Umbilical cord (tissue), 2 donors: ENCODE results near the gene SYCN. TPM values are rescaled to one million over a fixed set of nuclear protein-coding genes. Genes with fewer than 3 reads are reported as not detected.
"Not testable (repeated sequence)": the region's sequence is repeated elsewhere in the genome, so short reads cannot be mapped to it uniquely, and the experiment has no call there.

ENCODE experiments used
- DNase-seq: peaks from one replicate; pipeline ENCODE4 v3.0.0-alpha.2; 2015; ENCODE audit warnings: low spot score
- total RNA-seq: library from RNA; depleted of rRNA; stranded (reverse); fragments of >200 nt; gene quantifications from one replicate; pipeline ENCODE4 v1.2.3, GENCODE V29; 2014; ENCODE audit warnings: low replicate concordance; ENCODE audit not compliant: insufficient read depth

Gene SYCN
- total RNA-seq, 1 donor from 2014 or later: not detected

- no peak for DNase-seq
These were observed 20.8 kb upstream of the SYCN start for GRCh38 chr19:39224910-39225309.

GRCh38 chr19:39223703-39224279 lies 19.7 kb upstream of the SYCN start:
- peak; percentile 35 for DNase-seq

GRCh38 chr19:39219108-39219507 lies 15.0 kb upstream of the SYCN start:
- DNase-seq: not testable (repeated sequence)

GRCh38 chr19:39218230-39219007 lies 14.4 kb upstream of the SYCN start:
- DNase-seq: no peak

GRCh38 chr19:39217094-39217493 lies 13.0 kb upstream of the SYCN start:
- DNase-seq: no peak

- DNase-seq: not testable (repeated sequence)
These were observed 11.3 kb upstream of the SYCN start for GRCh38 chr19:39215323-39215722.

GRCh38 chr19:39212375-39212742 lies 8.3 kb upstream of the SYCN start:
- DNase-seq: no peak

GRCh38 chr19:39211731-39212374 lies 7.8 kb upstream of the SYCN start:
- peak; percentile 67 for DNase-seq

- no peak for DNase-seq
These were observed 5.1 kb upstream of the SYCN start for GRCh38 chr19:39209196-39209595.

- DNase-seq: no peak
These were observed 4.2 kb upstream of the SYCN start for GRCh38 chr19:39208175-39208795.

GRCh38 chr19:39207293-39207836 lies 3.3 kb upstream of the SYCN start:
- no peak for DNase-seq

- DNase-seq: no peak
These were observed 2.1 kb upstream of the SYCN start for GRCh38 chr19:39206122-39206521.

GRCh38 chr19:39205449-39205764 lies 1.3 kb upstream of the SYCN start:
- DNase-seq: no peak

- no peak for DNase-seq
These were observed 1.1 kb downstream of the SYCN start for GRCh38 chr19:39202998-39203355.

GRCh38 chr19:39200803-39201115 lies 3.3 kb downstream of the SYCN start:
- DNase-seq: no peak

GRCh38 chr19:39200066-39200802 lies 3.8 kb downstream of the SYCN start:
- DNase-seq: no peak

GRCh38 chr19:39199025-39199424 lies 5.0 kb downstream of the SYCN start:
- DNase-seq: peak; percentile 73

- no peak for DNase-seq
These were observed 6.3 kb downstream of the SYCN start for GRCh38 chr19:39197808-39198207.

- no peak for DNase-seq
These were observed 7.1 kb downstream of the SYCN start, which contains the start of gene NCCRP1 for GRCh38 chr19:39196860-39197562. NCCRP1 (plus strand) TSS chr19:39196964; CDS start chr19:39196983, 19 bp downstream.

- no peak for DNase-seq
These were observed 7.7 kb downstream of the SYCN start for GRCh38 chr19:39196320-39196719.

- DNase-seq: no peak
These were observed 8.3 kb downstream of the SYCN start for GRCh38 chr19:39195755-39196154.
